ENCODE measurements around the gene KRT72.

KRT72 gene

GRCh38 chr12:52541709-52542108 lies 59.6 kb downstream of the KRT72 start:
- no peak for DNase-seq (ENCODE audit: low read depth)

GRCh38 chr12:52540531-52540930 lies 60.7 kb downstream of the KRT72 start:
- DNase-seq (ENCODE audit: low read depth), result no peak

GRCh38 chr12:52539821-52540173 lies 61.5 kb downstream of the KRT72 start:
- no peak for DNase-seq (ENCODE audit: low read depth)

GRCh38 chr12:52539083-52539820 lies 62.0 kb downstream of the KRT72 start:
- peak; percentile 95 for DNase-seq (ENCODE audit: low read depth)

- no peak for DNase-seq (ENCODE audit: low read depth)
Observed at GRCh38 chr12:52537101-52537500, 64.2 kb downstream of the KRT72 start.

Measured in EH (cell line).